ENCODE measurements around the gene WDR73. TPM values are rescaled to one million over a fixed set of nuclear protein-coding genes. Genes with fewer than 3 reads are reported as not detected.
"Not testable (repeated sequence)": the region's sequence is repeated elsewhere in the genome, so short reads cannot be mapped to it uniquely, and the experiment has no call there.

The WDR73 gene
- total RNA-seq, 1 experiment from 2014 or later: 20.8 TPM

- ATAC-seq: no peak
These were observed 35.8 kb upstream of the WDR73 start for GRCh38 chr15:84689858-84690257.

GRCh38 chr15:84686446-84686845, 32.4 kb upstream of the WDR73 start:
- H3K9me2 ChIP-seq (replicated peaks; ENCODE audit: low read length); intact Hi-C loops (cut with micrococcal nuclease); DNase-seq; H3K4me3 ChIP-seq (ENCODE audit: low read length); ATAC-seq; POLR2A ChIA-PET (ENCODE audit: unreplicated experiment); CTCF ChIA-PET; H3F3A ChIP-seq (ENCODE audit: low read length, unreplicated experiment); H2AFZ ChIP-seq (ENCODE audit: low read length); H3K9ac ChIP-seq (ENCODE audit: low read length); H3K9me3 ChIP-seq (ENCODE audit: low read length); H3K27ac ChIP-seq (ENCODE audit: low read length); BruUV-seq (replicated peaks); H4K20me1 ChIP-seq (ENCODE audit: low read length); H3K4me1 ChIP-seq (ENCODE audit: insufficient read depth, low read length); H3K4me2 ChIP-seq (ENCODE audit: low read length); H3K27me3 ChIP-seq (ENCODE audit: low read length): not testable (repeated sequence)
- peaks cover 17% of the 10 kb centered on the region for H3K79me2 ChIP-seq (ENCODE audit: low read length)
- H3K36me3 ChIP-seq (ENCODE audit: low read depth, low read length): peaks cover 26% of the 10 kb centered on the region

More at GRCh38 chr15:84689858-84690257, 35.8 kb upstream of the WDR73 start:
- ChIA-PET CTCF (no interaction called here), POLR2A (ENCODE audit: unreplicated experiment) (no interaction called here)
- no TSS peak for BruUV-seq (replicated peaks)
- Histone ChIP-seq H3K9ac (ENCODE audit: low read length) (no peak overlapping the region), H3K36me3 (ENCODE audit: low read depth, low read length) (peaks cover 21% of the 10 kb centered on the region), H3K4me1 (ENCODE audit: insufficient read depth, low read length) (no peaks in the 10 kb centered on the region), H4K20me1 (ENCODE audit: low read length) (no peaks in the 10 kb centered on the region), H3K9me3 (ENCODE audit: low read length) (no peaks in the 10 kb centered on the region), H3K4me2 (ENCODE audit: low read length) (no peak overlapping the region), H2AFZ (ENCODE audit: low read length) (no peak overlapping the region), H3K27ac (ENCODE audit: low read length) (no peak overlapping the region), H3K9me2 (replicated peaks; ENCODE audit: low read length) (no peaks in the 10 kb centered on the region), H3K27me3 (ENCODE audit: low read length) (no peaks in the 10 kb centered on the region), H3K4me3 (ENCODE audit: low read length) (no peak overlapping the region), H3K79me2 (ENCODE audit: low read length) (peaks cover 45% of the 10 kb centered on the region), H3F3A (ENCODE audit: low read length, unreplicated experiment) (no peaks in the 10 kb centered on the region)
- DNase-seq: no peak
- TF ChIP-seq CTCF (conservative IDR thresholded peaks at IDR 0.05; ENCODE audit: low read depth, low read length) (no peak), EZH2phosphoT487 (IDR thresholded peaks at IDR 0.05; ENCODE audit: borderline replicate concordance, low read length) (no peak), EZH2 (IDR thresholded peaks at IDR 0.05; ENCODE audit: low read length, unreplicated experiment) (no peak)
- intact Hi-C loops (cut with micrococcal nuclease): no loop called here

GRCh38 chr15:84685304-84685703, 31.2 kb upstream of the WDR73 start:
- no peaks in the 10 kb centered on the region for H3K9me2 ChIP-seq (replicated peaks; ENCODE audit: low read length)
- H3K4me3 ChIP-seq (ENCODE audit: low read length): no peak overlapping the region
- H3K79me2 ChIP-seq (ENCODE audit: low read length): 0 out of 2 replicates have a peak, but pooled peaks cover 7% of the 10 kb centered on the region
- no TSS peak for BruUV-seq (replicated peaks)
- POLR2A ChIA-PET (ENCODE audit: unreplicated experiment): no interaction called here
- H3K27ac ChIP-seq (ENCODE audit: low read length): no peak overlapping the region
- no peak overlapping the region for H3K4me2 ChIP-seq (ENCODE audit: low read length)
- peaks cover 22% of the 10 kb centered on the region for H3K36me3 ChIP-seq (ENCODE audit: low read depth, low read length)
- TF ChIP-seq EZH2 (IDR thresholded peaks at IDR 0.05; ENCODE audit: low read length, unreplicated experiment) (no peak), EZH2phosphoT487 (IDR thresholded peaks at IDR 0.05; ENCODE audit: borderline replicate concordance, low read length) (no peak), CTCF (conservative IDR thresholded peaks at IDR 0.05; ENCODE audit: low read depth, low read length) (no peak)
- no peaks in the 10 kb centered on the region for H3K27me3 ChIP-seq (ENCODE audit: low read length)
- H3K4me1 ChIP-seq (ENCODE audit: insufficient read depth, low read length): no peaks in the 10 kb centered on the region
- no peaks in the 10 kb centered on the region for H4K20me1 ChIP-seq (ENCODE audit: low read length)
- intact Hi-C loops (cut with micrococcal nuclease): no loop called here
- ATAC-seq (peak; percentile 82), DNase-seq (peak; percentile 47)
- no peaks in the 10 kb centered on the region for H3K9me3 ChIP-seq (ENCODE audit: low read length)
- H2AFZ ChIP-seq (ENCODE audit: low read length): no peak overlapping the region
- CTCF ChIA-PET: no interaction called here
- H3K9ac ChIP-seq (ENCODE audit: low read length): no peak overlapping the region
- no peaks in the 10 kb centered on the region for H3F3A ChIP-seq (ENCODE audit: low read length, unreplicated experiment)

Measured in PC-3 (cell line).